T-helper 1 cell treated with Interleukin-12 subunit alpha and Interleukin-12 subunit beta and Interleukin-4 antibody, amounts not matched to agents 30 μg/mL and 1 μg/mL, for 36 hours (primary cell): ENCODE data around the gene SLC25A20.

Experiments
- H3K27ac Mint-ChIP-seq: one replicate; pipeline ENCODE4 v1.8.0; 2021; ENCODE audit warnings: mild to moderate bottlenecking, mixed read lengths
- H3K27me3 Mint-ChIP-seq: one replicate; pipeline ENCODE4 v1.8.0; 2021; ENCODE audit warnings: low read depth, mixed read lengths
- H3K36me3 Mint-ChIP-seq: one replicate; pipeline ENCODE4 v1.8.0; 2021; ENCODE audit warnings: low read depth, mixed read lengths
- H3K4me1 Mint-ChIP-seq: one replicate; pipeline ENCODE4 v1.8.0; 2021; ENCODE audit warnings: low read depth, mixed read lengths
- H3K4me3 Mint-ChIP-seq: one replicate; pipeline ENCODE4 v1.8.0; 2021; ENCODE audit warnings: mild to moderate bottlenecking, moderate library complexity, mixed read lengths
- H3K9me3 Mint-ChIP-seq: one replicate; pipeline ENCODE4 v1.8.0; 2021; ENCODE audit warnings: mixed read lengths

Gene SLC25A20

DNA sequence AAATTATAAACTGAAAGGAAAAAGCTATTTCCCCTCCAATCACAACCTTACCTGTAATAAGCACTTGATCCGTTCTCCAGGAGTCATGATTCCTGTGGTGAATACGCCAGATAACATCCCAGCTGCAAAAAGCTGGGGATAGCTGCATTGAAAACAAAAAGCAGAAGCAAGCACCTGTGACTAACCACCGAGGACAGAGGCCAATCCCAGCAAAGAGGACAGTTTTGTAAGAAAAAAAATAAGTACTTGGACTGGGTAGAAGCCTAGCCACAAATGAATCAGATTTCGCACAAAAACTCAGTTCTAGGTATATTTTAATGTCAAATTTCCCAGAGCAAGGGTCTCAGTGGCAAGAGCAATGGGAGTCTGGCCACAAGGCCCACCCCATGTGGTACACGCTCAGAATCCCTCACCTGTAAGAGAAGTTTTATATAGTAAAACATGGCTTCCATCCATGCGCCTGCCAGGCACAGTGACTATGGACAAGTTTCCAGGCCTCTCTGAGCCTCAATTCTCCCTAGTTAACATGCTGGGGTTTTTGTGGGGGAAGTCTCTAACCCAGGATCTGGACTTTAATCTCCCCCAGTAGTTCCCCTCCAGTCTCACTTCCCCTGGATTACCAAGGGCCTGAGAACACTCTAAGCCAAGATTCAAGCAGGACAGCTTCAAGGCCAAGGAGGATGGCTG is 19.2 kb downstream of the SLC25A20 start:
- no peaks in the 10 kb centered on the region for H3K9me3 Mint-ChIP-seq
- H3K4me3 Mint-ChIP-seq = no peak overlapping the region
- no peaks in the 10 kb centered on the region for H3K4me1 Mint-ChIP-seq
- peaks cover 6% of the 10 kb centered on the region for H3K36me3 Mint-ChIP-seq
- no peak overlapping the region for H3K27ac Mint-ChIP-seq
- H3K27me3 Mint-ChIP-seq = no peaks in the 10 kb centered on the region

DNA sequence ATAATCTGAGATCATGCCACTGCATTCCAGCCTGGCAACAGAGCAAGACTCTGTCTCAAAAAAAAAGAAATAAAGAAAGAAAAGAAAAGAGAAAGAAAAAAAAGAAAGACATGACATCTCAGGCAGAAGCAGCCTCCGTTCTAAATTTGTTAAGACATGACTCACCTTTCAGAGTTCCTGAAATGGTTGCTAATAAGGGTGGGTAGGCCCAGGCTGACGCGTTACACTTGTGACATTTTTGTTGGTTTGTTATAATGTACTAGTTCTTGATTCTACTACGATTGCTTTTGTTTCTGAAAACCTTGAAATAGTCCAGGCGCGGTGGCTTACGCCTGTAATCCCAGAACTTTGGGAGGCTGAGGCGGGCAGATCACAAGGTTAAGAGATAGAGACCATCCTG is 21.0 kb downstream of the SLC25A20 start:
- Mint-ChIP-seq H3K27ac (no peak overlapping the region), H3K27me3 (no peaks in the 10 kb centered on the region), H3K4me3 (no peak overlapping the region), H3K4me1 (no peaks in the 10 kb centered on the region), H3K36me3 (peaks cover 3% of the 10 kb centered on the region), H3K9me3 (no peaks in the 10 kb centered on the region)

DNA sequence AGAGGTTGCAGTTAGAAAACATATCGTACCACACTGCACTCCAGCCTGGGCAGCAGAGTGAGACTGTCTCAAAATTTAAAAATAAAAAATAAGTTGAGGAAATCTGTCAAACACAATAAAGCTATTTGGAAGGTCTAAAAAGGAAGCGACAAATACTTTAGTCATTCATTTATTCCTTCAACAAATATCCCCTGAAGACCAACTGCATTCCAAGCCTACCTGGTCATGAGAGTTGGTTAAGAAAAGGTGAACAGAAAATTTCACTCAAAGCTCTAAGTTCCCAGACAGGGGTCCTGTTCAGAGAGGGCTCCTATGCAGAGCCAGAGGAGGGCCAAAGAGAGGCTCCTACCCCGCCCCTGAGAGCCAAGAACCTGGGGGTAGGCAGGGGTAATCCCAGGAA is 35.6 kb downstream of the SLC25A20 start:
- H3K4me3 Mint-ChIP-seq = no peak overlapping the region
- no peak overlapping the region for H3K27ac Mint-ChIP-seq
- H3K27me3 Mint-ChIP-seq = no peaks in the 10 kb centered on the region
- no peaks in the 10 kb centered on the region for H3K9me3 Mint-ChIP-seq
- peaks cover 20% of the 10 kb centered on the region for H3K36me3 Mint-ChIP-seq
- H3K4me1 Mint-ChIP-seq = no peaks in the 10 kb centered on the region

DNA sequence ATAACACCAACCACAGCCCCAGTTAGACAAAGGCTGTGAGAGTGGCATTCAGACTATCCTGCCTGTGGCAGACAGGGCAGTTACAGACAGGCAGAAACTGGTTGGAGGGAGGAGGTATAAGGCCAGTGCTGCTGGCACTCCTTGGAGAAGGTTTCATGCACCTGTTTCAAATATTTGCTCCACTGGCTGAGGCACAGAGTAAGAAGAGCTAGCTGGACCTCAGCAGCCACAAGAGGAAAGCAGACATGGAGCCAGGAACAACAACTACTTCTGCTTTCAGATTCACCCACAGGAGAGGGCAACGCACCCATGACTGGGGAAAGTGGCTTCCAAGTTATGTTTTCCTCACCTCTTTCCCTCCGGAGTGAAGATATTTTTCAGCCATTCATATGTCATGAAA is 39.5 kb downstream of the SLC25A20 start:
- Mint-ChIP-seq H3K4me3 (no peak overlapping the region), H3K4me1 (peaks cover 2% of the 10 kb centered on the region), H3K27ac (no peak overlapping the region), H3K9me3 (no peaks in the 10 kb centered on the region), H3K27me3 (no peaks in the 10 kb centered on the region), H3K36me3 (peaks cover 15% of the 10 kb centered on the region)

DNA sequence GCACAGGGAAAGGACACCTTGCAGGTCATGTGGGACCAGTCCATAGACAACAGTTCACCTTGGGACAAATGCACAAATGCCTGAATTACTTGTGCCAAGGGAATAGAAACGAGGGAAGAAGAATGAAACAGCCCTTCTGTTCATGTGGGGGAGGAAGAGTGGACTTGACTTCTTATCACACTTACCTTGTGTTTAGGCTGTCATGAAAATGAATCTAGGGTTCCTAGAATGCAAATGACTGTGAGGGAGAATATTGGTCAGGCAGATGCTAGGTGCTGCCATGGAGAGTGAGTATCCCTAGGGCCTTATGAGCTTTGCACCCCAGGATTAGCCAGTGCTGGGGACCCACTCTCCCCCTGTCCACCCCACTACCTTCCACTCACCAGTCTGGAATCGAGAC is 40.0 kb downstream of the SLC25A20 start:
- peaks cover 19% of the 10 kb centered on the region for H3K36me3 Mint-ChIP-seq
- H3K27ac Mint-ChIP-seq = no peak overlapping the region
- no peaks in the 10 kb centered on the region for H3K27me3 Mint-ChIP-seq

DNA sequence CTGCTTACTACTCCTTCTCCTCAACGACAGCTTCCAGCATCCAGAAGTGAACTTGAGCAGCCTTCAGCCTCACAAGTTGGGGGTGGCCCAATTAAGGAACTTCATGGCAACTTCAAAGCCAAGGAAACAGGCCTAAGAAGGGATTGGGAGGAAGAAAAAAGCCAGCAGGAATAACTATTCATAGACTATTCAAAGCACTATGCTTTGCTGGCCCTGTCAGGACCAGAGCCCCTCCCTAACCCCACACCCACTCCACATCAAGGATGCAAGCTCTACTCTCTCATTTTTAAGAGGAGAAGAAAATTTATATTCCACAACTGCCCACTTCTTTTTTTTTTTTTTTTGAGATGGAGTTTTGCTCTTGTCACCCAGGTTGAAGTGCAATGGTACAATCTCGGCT is 41.0 kb downstream of the SLC25A20 start:
- H3K9me3 Mint-ChIP-seq = no peaks in the 10 kb centered on the region
- no peak overlapping the region for H3K27ac Mint-ChIP-seq
- no peaks in the 10 kb centered on the region for H3K27me3 Mint-ChIP-seq
- H3K4me3 Mint-ChIP-seq = no peak overlapping the region
- H3K36me3 Mint-ChIP-seq = peaks cover 17% of the 10 kb centered on the region
- peaks cover 2% of the 10 kb centered on the region for H3K4me1 Mint-ChIP-seq

More for the DNA sequence above, 40.0 kb downstream of the SLC25A20 start:
- Mint-ChIP-seq H3K9me3 (no peaks in the 10 kb centered on the region), H3K4me3 (no peak overlapping the region), H3K4me1 (peaks cover 2% of the 10 kb centered on the region)

DNA sequence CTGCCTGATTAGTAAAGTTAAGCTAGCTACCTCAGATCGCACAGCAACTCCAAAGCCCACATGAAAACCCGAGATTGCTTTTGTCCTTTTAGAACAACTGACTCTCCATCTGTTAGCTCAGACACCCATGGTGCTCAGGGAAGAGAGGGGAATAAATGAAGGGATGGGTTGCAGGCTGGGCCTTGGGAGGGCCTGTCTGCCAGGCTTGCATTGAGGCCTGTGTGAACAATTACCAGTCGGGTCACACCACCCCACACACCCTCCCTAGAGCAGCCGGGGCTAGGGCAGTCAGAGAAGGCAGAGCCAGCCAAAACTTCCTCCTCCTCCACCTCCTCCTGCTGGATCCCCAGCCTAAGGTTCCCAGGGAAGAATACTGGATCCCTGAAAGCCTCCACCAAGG is 42.2 kb downstream of the SLC25A20 start:
- Mint-ChIP-seq H3K9me3 (no peaks in the 10 kb centered on the region), H3K4me3 (no peak overlapping the region), H3K27ac (no peak overlapping the region), H3K36me3 (peaks cover 10% of the 10 kb centered on the region), H3K4me1 (peaks cover 2% of the 10 kb centered on the region), H3K27me3 (no peaks in the 10 kb centered on the region)

DNA sequence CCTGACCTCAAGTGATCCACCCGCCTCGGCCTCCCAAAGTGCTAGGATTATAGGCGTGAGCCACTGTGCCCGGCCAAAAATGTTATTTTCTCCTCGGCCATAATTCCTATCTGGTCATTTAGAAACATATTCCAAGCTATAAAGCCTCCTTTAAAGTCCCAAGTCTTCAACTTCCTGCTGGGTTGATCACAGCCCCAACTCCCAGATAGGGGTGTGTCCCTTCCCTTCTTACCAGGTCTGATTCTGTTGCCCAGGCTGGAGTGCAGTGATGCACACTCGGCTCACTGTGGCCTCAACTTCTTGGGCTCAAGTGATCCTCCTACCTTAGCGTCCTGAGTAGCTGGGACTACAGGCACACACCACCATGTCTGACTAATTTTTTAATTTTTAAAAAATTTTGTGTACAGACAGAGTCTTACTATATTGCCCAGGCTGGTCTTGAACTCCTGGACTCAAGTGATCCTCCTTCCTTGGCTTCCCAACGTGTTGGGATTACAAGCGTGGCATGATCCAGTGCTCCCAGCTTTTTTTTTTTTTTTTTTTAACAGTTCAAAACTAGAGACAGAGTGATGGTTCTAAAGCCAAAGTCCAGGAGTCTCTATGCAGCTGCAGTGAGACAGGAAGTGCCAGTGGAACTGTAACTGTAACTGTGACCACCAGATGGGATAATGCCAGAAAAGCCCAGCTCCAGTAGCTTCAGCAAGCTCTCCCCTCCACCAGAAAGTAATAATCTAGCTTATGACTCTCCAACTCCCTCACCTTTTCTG is 42.8 kb downstream of the SLC25A20 start:
- H3K4me1 Mint-ChIP-seq = peaks cover 2% of the 10 kb centered on the region
- H3K4me3 Mint-ChIP-seq = no peak overlapping the region
- no peaks in the 10 kb centered on the region for H3K27me3 Mint-ChIP-seq
- peaks cover 10% of the 10 kb centered on the region for H3K36me3 Mint-ChIP-seq
- no peaks in the 10 kb centered on the region for H3K9me3 Mint-ChIP-seq
- no peak overlapping the region for H3K27ac Mint-ChIP-seq

DNA sequence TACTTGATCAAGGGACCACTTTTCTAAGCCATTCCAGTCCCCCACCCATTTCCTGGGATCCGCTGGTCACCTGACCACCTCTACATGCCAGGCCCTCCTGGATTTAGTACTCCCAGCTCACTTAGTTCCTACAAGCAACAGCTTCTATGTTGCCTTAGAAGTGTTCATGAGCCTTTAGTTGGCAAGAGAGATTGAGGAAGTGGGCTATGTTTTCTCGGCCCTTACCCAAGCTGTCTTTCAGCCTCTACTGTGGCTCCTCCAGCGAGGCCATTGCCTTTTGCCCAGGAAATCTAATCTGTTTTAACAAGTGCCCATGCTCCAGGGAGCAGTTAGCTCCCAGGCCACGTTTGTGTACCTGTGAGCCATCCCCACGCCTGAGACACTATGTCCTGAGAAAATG is 46.5 kb downstream of the SLC25A20 start:
- H3K4me1 Mint-ChIP-seq = peaks cover 5% of the 10 kb centered on the region
- H3K36me3 Mint-ChIP-seq = peaks cover 5% of the 10 kb centered on the region
- H3K4me3 Mint-ChIP-seq = no peak overlapping the region
- H3K27ac Mint-ChIP-seq = no peak overlapping the region
- H3K27me3 Mint-ChIP-seq = no peaks in the 10 kb centered on the region
- H3K9me3 Mint-ChIP-seq = no peaks in the 10 kb centered on the region

DNA sequence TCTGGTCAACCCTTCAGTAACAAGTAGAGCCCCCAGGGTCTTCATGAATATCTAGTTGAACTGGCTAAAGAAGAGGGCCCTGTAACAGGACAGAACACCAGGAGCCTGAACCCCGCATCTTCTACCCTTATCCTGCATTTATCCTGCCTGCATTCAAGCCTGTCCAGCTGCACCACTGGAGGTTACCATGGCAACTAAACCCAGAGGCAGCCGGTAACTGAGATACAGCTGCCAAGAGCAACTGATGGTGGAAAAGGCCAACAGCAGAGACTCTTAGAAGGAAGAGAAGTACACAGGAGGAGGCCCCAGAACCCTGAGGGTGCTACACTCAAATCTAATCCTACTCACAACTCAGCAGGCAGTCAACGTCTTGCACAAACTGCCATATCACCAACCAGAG is 47.3 kb downstream of the SLC25A20 start:
- peaks cover 5% of the 10 kb centered on the region for H3K36me3 Mint-ChIP-seq
- H3K27me3 Mint-ChIP-seq = no peaks in the 10 kb centered on the region
- no peak overlapping the region for H3K27ac Mint-ChIP-seq

DNA sequence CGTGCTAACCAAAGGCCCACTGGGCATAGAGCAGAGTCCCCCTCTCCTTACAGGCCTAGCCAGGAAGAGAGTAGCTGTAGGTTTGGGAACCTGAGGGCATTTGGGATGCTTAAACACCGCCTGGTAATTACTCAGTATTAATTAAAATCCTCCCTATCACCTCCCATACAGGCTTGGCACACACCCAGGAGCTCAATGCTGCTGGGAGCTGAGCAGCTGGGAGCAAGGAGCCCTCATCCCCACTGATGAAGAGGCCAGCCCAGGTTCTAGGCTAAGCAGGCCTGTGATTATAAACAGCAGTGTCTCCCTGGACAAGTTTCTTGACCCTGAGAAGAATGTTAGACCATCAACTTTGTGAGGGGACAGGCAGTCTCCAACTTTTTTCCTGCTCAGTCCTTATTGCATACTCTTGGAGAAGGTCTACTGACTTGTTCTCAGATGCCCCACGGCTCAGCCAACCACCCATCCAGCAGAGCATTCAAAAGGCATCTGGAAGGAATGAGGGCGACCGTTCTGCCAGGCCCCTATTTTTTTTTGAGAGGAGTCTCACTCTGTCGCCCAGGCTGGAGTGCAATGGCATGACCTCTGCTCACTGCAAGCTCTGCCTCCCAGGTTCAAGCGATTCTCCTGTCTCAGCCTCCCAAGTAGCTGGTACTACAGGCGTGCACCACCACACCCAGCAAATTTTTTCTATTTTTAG is 49.7 kb downstream of the SLC25A20 start:
- Mint-ChIP-seq H3K4me3 (no peak overlapping the region), H3K4me1 (peaks cover 22% of the 10 kb centered on the region)

More for the DNA sequence above, 47.3 kb downstream of the SLC25A20 start:
- peaks cover 11% of the 10 kb centered on the region for H3K4me1 Mint-ChIP-seq
- no peaks in the 10 kb centered on the region for H3K9me3 Mint-ChIP-seq
- no peak overlapping the region for H3K4me3 Mint-ChIP-seq

DNA sequence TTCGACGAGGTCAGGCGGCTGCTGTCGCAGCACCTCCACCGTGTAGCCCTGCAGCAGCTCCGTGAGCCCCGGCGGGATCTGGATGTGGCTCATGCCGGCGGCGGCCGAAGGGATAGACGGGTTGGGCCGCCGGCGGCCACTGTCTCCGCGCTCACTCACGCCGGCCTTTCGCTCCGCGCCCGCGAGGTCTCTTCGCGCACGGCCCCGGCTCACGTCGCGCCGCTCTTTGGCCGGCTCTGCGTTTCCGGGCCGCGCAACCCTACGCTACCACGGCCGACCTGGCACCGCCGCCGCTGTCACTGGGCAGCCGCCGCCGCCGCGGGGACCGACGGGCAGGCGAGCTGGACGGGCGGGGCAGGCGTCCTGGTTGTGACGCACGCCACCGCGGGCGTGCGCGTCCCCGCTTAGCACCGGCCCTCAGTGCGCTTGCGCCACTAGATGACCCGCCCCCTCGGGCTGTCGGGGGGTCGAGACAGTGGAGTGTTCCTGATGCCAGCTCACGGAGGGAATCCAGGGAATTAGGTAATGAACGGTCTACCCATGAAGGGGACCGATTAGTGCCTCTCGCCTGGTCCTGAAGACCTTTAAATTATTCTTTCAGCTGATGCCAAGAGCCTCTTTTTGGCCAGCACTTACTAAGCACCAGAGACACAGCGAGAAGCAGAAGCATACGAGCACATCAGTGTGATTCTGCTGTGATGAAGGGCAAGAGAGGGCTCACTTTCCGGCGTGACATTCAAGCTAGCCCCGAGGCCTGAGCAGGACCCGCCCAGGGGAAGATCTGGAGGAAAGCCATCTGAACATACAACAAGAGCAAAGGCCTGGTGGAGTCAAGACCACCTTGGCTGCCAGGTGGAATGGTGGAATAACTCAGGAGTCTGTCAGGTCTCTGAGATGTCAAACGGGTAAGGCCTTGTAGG is 50.9 kb downstream of the SLC25A20 start, which contains the start of gene PRKAR2A:
PRKAR2A (minus strand) TSS at position 371 of the 920 bp plus-strand sequence; CDS start at position 93, 278 bp downstream.
- Mint-ChIP-seq H3K4me3 (peak within 1 kb of the TSS; percentile 84), H3K4me1 (peaks cover 22% of the 10 kb centered on the region), H3K27ac (peak within 1 kb of the TSS; percentile 83), H3K9me3 (peaks cover 4% of the 10 kb centered on the region), H3K36me3 (peaks cover 7% of the 10 kb centered on the region), H3K27me3 (no peaks in the 10 kb centered on the region)

More for the DNA sequence above, 49.7 kb downstream of the SLC25A20 start:
- peak overlapping the region; percentile 83 for H3K27ac Mint-ChIP-seq
- no peaks in the 10 kb centered on the region for H3K27me3 Mint-ChIP-seq
- peaks cover 10% of the 10 kb centered on the region for H3K36me3 Mint-ChIP-seq
- peaks cover 4% of the 10 kb centered on the region for H3K9me3 Mint-ChIP-seq

DNA sequence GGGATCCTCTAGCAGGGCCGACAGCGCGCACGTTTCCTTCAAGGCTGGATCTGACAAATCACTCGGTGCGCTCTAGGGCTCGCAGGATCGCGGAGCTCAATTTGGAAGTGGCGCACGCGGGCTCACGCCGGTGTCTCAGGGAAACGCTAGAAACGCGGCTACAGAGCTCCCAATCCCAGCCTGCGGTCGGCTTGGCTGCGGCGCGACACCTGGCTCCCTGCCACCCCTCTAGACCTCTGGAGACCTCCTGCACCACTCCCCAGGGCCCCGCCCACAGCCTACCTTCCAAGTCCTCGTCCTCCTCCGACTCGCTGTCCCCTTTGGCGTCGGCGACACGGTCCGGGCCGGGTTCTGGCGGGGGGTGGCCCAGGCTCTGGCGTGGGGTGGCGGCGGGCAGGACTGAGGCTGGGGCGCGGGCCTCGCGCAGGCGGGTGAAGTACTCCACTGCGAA is 51.6 kb downstream of the SLC25A20 start:
- H3K4me3 Mint-ChIP-seq = peak overlapping the region; percentile 84
- peaks cover 4% of the 10 kb centered on the region for H3K9me3 Mint-ChIP-seq
- H3K27ac Mint-ChIP-seq = peak overlapping the region; percentile 81
- peaks cover 22% of the 10 kb centered on the region for H3K4me1 Mint-ChIP-seq
- H3K27me3 Mint-ChIP-seq = no peaks in the 10 kb centered on the region
- H3K36me3 Mint-ChIP-seq = peaks cover 7% of the 10 kb centered on the region

DNA sequence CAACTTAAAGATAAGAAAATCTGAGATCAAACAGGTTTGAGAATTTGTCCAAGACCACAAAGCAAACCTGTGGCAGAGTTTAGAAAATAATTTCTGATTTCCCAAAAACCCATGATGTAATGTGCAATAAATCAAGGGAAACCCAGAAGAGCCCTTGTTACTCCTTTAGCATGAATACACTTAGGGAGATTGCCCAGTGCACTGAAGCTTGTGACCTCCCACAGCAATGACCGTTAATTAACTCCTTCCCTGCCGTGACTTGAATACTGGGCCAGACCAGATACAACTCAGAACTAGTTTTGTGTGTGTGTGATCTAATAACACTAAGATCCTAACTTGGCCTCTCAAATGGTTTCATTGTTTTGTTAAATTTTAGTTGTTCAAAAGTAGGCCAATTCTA is 53.5 kb downstream of the SLC25A20 start:
- Mint-ChIP-seq H3K4me1 (peaks cover 22% of the 10 kb centered on the region), H3K4me3 (peak overlapping the region; percentile 49), H3K36me3 (peaks cover 7% of the 10 kb centered on the region), H3K9me3 (peaks cover 4% of the 10 kb centered on the region), H3K27ac (no peak overlapping the region), H3K27me3 (no peaks in the 10 kb centered on the region)
